Lower leg skin (tissue), 3 donors: ENCODE results near the gene TNS3.

ENCODE experiments used
- CTCF ChIP-seq, 3 donors: fragments of 450-650 bp; IDR thresholded peaks; one replicate each; pipeline ENCODE4 v1.5.1; 2016; ENCODE audit warnings: antibody characterized with exemption in 3 of 3, mild to moderate bottlenecking in 3 of 3, moderate library complexity in 2 of 3
- POLR2A ChIP-seq, 2 donors: fragments of 450-650 bp; IDR thresholded peaks; one replicate each; pipeline ENCODE4 v1.6.1; 2016 to 2017; ENCODE audit warnings: antibody characterized with exemption in 2 of 2, mild to moderate bottlenecking in 1 of 2, moderate library complexity in 1 of 2

GRCh38 chr7:47631711-47632110 is 49.8 kb upstream of the TNS3 start:
- TF ChIP-seq CTCF (IDR thresholded peaks at IDR 0.05): no peak
- no peak for TF ChIP-seq POLR2A (IDR thresholded peaks at IDR 0.05)
